RWPE2 (cell line): ENCODE results near the gene ZNF385C.

Experiments used
- ATAC-seq: fragments of 200-7000 bp; cut with Tn5 transposase; 3 replicates; pipeline ENCODE4 v1.9.1; 2021; ENCODE audit warnings: low read depth
- DNase-seq: peaks from one replicate; pipeline ENCODE4 v3.0.0-alpha.2; 2020; ENCODE audit warnings: low spot score
- H3K27ac ChIP-seq: fragments of 450-650 bp; 2 replicates; pipeline ENCODE4 v1.5.1; 2017; ENCODE audit warnings: mild to moderate bottlenecking; ENCODE audit not compliant: poor library complexity, severe bottlenecking
- H3K27me3 ChIP-seq: fragments of 250-450 bp; sonication (Bioruptor Pico); 2 replicates; pipeline ENCODE4 v1.5.1; 2021; ENCODE audit warnings: mild to moderate bottlenecking, moderate library complexity; ENCODE audit not compliant: insufficient read depth, poor library complexity, severe bottlenecking
- H3K36me3 ChIP-seq: fragments of 250-450 bp; sonication (Bioruptor Pico); 2 replicates; pipeline ENCODE4 v1.5.1; 2020; ENCODE audit warnings: low read depth, mild to moderate bottlenecking, moderate library complexity
- H3K4me1 ChIP-seq: fragments of 250-450 bp; sonication (Bioruptor Pico); 2 replicates; pipeline ENCODE4 v1.5.1; 2021; ENCODE audit warnings: mild to moderate bottlenecking, moderate library complexity; ENCODE audit not compliant: insufficient read depth, poor library complexity, severe bottlenecking
- H3K4me3 ChIP-seq: fragments of 250-450 bp; sonication (Bioruptor Pico); 2 replicates; pipeline ENCODE4 v1.5.1; 2021; ENCODE audit warnings: mild to moderate bottlenecking, moderate library complexity; ENCODE audit not compliant: severe bottlenecking
- H3K9me3 ChIP-seq: fragments of 250-450 bp; sonication (Bioruptor Pico); 2 replicates; pipeline ENCODE4 v1.5.1; 2021; ENCODE audit warnings: mild to moderate bottlenecking, moderate library complexity; ENCODE audit not compliant: severe bottlenecking
- TF ChIP-seq, protein P1 (sequence below): fragments of 450-650 bp; IDR thresholded peaks from one replicate; pipeline ENCODE4 v1.5.1; 2017; ENCODE audit warnings: mild to moderate bottlenecking, moderate library complexity; ENCODE audit not compliant: poor library complexity, severe bottlenecking

ZNF385C gene

DNA sequence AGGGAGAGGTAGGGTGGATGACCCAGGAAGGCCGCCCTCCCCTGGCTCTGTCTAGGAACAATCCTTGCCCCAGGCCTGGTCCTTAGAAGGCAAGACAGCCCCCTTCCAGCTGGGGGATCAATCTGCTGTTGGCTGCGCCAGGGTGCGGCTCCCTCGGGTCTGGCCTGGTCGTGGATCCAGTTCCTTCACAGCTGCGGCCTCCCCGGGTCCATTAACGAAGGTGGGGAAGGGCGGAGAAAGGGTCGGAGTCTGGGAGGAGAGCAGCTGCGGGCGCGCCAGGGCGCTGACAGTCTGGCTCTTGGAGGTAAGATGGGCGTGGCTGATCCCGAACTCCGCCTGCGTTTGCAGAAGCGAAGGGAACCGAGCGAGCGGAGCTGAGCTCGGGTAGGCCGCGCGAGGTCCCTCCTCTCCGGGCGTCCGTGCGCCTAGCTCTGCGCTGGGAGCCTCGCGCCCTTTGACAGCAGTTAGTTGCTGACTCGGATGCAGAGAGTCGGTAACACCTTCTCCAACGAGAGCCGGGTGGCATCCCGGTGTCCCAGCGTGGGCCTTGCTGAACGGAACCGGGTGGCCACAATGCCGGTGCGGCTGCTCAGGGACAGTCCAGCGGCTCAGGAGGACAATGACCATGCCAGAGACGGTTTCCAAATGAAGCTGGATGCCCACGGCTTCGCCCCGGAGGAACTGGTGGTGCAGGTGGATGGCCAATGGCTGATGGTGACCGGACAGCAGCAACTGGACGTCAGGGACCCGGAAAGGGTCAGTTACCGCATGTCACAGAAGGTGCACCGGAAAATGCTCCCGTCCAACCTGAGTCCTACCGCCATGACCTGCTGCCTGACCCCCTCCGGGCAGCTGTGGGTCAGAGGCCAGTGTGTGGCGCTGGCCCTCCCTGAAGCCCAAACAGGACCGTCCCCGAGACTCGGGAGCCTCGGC, 24.4 kb upstream of the ZNF385C start, which contains the start of gene HSPB9:
HSPB9 (plus strand) TSS at position 434 of the 933 bp plus-strand sequence; CDS start at position 481, 47 bp downstream.
- ATAC-seq, result no peak
- peaks cover 33% of the 10 kb centered on the region for H3K36me3 ChIP-seq
- H3K4me1 ChIP-seq, result peaks cover 7% of the 10 kb centered on the region
- H3K4me3 ChIP-seq, result no peak within 1 kb of the TSS
- no peak for DNase-seq
- H3K27ac ChIP-seq, result no peak within 1 kb of the TSS
- H3K9me3 ChIP-seq, result no peaks in the 10 kb centered on the region
- TF ChIP-seq, protein P1, sequence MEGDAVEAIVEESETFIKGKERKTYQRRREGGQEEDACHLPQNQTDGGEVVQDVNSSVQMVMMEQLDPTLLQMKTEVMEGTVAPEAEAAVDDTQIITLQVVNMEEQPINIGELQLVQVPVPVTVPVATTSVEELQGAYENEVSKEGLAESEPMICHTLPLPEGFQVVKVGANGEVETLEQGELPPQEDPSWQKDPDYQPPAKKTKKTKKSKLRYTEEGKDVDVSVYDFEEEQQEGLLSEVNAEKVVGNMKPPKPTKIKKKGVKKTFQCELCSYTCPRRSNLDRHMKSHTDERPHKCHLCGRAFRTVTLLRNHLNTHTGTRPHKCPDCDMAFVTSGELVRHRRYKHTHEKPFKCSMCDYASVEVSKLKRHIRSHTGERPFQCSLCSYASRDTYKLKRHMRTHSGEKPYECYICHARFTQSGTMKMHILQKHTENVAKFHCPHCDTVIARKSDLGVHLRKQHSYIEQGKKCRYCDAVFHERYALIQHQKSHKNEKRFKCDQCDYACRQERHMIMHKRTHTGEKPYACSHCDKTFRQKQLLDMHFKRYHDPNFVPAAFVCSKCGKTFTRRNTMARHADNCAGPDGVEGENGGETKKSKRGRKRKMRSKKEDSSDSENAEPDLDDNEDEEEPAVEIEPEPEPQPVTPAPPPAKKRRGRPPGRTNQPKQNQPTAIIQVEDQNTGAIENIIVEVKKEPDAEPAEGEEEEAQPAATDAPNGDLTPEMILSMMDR, result no peak
- H3K27me3 ChIP-seq, result no peaks in the 10 kb centered on the region

DNA sequence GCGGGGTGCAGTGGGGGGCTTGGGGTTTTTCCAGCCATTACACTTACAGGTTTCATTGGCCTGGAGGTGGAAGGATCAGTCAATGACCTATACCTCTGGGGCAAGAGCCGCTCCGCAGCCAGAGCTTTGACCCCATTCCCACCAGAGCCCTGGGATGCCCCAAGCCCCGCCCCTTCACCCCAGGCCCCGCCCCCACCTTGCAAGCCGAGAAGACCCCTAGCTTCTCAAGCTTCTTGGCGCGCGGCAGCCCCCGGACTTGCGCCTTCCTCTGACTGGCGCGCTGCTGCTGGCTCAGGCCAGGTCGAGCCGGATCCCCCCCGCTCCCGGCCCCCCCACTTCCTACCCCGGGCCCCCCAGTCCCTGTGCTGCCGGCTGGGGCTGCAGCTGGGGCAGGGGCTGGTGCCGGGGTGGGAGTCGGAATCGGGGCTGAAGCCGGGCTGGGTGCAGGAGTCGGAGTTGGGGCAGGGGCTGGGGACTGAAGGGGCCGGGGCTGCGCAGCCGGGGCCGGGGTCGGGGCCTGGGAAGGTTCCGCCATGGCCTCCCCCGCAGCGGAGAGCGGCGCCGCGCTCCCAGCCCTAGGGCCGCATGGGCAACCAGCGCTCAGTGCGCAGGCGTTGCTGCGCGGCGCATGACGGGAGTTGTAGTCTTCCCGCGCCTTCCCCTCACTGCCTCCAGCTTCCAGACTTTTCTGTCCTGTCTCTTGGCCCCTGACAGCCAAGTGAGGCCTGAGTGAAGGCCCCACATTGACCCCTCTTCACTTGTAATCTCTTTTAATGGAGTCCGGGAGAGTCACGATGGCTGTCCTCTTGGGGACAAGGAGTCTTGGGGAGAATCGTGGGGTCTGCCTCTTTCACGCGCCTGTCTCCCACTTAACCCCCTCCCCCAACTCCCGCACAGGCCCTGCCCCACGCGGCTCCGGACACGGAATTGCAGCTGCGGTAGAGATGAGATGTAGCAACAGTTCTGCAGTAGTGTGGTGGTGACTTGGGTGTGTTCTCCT, 22.8 kb upstream of the ZNF385C start, which contains the start of gene KAT2A:
KAT2A (minus strand) TSS at position 598 of the 1,000 bp plus-strand sequence; CDS start at position 535, 63 bp downstream.
- peaks cover 42% of the 10 kb centered on the region for H3K36me3 ChIP-seq
- H3K27ac ChIP-seq, result peak within 1 kb of the TSS; percentile 22
- TF ChIP-seq, protein P1, result no peak
- H3K4me3 ChIP-seq, result peak within 1 kb of the TSS; percentile 36
- ATAC-seq, result peak; percentile 91
- no peaks in the 10 kb centered on the region for H3K9me3 ChIP-seq
- peaks cover 7% of the 10 kb centered on the region for H3K4me1 ChIP-seq
- H3K27me3 ChIP-seq, result no peaks in the 10 kb centered on the region
- no peak for DNase-seq

DNA sequence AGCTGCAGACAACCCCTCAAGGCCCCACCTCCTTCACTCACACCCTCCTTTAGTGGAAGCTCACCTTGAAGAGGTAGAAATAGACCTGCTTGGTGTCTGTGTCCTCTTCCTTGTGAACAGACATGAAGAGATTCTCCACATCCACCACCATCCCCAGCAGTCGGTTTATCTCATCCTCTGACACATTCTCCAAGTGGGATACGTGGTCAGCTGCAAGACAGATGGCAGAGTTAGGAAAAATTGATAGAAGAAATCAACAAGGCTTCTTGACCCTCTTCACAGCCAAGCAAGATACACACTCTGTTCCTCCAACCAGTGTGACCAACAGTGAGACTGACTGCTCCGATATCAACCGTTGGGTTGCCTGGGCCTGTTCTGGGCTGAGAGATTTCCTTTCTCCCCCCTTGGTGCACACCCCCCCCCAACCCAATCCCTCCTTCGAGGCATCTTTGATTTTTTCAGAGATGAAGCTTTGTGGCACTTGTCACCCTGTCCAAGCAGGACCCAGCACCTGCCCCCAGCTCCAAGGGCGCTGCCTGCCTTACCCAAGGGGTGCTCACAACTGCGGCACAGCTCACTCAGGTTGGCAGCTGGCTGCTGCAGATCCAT, 22.0 kb upstream of the ZNF385C start:
- DNase-seq, result no peak

DNA sequence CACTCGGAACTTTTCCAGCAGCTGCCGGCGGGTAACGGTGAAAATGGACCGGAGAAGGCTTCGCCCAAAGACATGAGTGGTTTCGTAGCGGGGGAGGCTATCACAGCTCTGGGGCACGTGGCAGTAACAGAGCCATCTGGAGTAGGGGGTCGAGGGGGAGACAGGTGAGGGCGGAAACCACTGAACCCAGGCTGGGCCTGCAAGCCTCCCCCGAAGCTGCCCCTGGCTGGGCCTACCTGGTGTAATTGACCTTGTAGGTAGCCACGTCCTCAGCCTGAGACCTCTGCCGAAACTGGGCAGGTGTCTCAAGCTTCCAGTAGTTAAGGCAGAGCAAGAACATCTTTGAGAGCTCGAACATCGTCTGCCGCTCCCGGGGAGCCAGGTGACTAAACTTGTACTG, 21.0 kb upstream of the ZNF385C start:
- peaks cover 7% of the 10 kb centered on the region for H3K4me1 ChIP-seq
- H3K4me3 ChIP-seq, result no peak overlapping the region
- peaks cover 39% of the 10 kb centered on the region for H3K36me3 ChIP-seq
- TF ChIP-seq, protein P1, result no peak
- no peaks in the 10 kb centered on the region for H3K27me3 ChIP-seq
- DNase-seq, result no peak
- no peaks in the 10 kb centered on the region for H3K9me3 ChIP-seq
- no peak overlapping the region for H3K27ac ChIP-seq
- ATAC-seq, result no peak

More for the DNA sequence above, 22.0 kb upstream of the ZNF385C start:
- H3K4me1 ChIP-seq, result peaks cover 7% of the 10 kb centered on the region
- H3K4me3 ChIP-seq, result peak overlapping the region; percentile 36
- TF ChIP-seq, protein P1, result no peak
- no peaks in the 10 kb centered on the region for H3K27me3 ChIP-seq
- peak overlapping the region; percentile 22 for H3K27ac ChIP-seq
- ATAC-seq, result no peak
- H3K36me3 ChIP-seq, result peaks cover 41% of the 10 kb centered on the region
- no peaks in the 10 kb centered on the region for H3K9me3 ChIP-seq
